Muscle of arm (tissue), 12 donors: Measurements from ENCODE around the gene RAD51B. TPM values are rescaled to one million over a fixed set of nuclear protein-coding genes. Genes with fewer than 3 reads are reported as not detected.
"Not testable (repeated sequence)": the region's sequence is repeated elsewhere in the genome, so short reads cannot be mapped to it uniquely, and the experiment has no call there.

Experiments used
- DNase-seq: peaks from one replicate; pipeline ENCODE4 v3.0.0-alpha.2; 2013
- polyA plus RNA-seq, 12 donors: library from polyadenylated mRNA; unstranded; fragments of 120-200 nt; gene quantifications; one replicate each; pipeline ENCODE4 v1.2.1, GENCODE V29; 2013; ENCODE audit not compliant: insufficient read length in 12 of 12

The RAD51B gene
- polyA plus RNA-seq, 12 donors = 6.3 to 13.1 (median 9.7) TPM; not detected in 2

- DNase-seq = no peak
These were observed 389.2 kb downstream of the RAD51B start for GRCh38 chr14:68208626-68209317.

- DNase-seq = peak; percentile 35
These were observed 391.2 kb downstream of the RAD51B start for GRCh38 chr14:68210729-68211299.

GRCh38 chr14:68211421-68211820 is 391.8 kb downstream of the RAD51B start:
- no peak for DNase-seq

DNA sequence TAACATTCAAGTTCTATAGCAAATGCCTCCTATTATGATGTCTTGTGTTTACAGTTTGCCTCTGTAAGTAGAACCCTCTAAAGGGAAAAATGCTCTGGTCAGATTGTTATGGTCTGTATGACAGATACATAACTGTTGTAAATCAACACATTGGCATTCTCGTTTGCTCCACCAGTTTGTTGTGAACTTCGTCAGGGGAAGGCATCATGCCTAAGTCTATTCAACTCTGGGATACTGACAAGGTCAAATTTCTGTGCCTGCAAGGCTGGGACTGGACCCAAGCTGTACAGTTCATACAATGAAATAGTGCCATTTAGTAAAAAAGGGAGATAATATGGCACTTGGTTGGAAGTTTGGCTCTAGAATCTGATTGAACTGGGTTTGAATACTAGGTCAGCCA is 392.3 kb downstream of the RAD51B start:
- DNase-seq = no peak

- DNase-seq = no peak
These were observed 392.8 kb downstream of the RAD51B start for GRCh38 chr14:68212361-68212760.

GRCh38 chr14:68214431-68214830 is 394.9 kb downstream of the RAD51B start:
- no peak for DNase-seq

DNA sequence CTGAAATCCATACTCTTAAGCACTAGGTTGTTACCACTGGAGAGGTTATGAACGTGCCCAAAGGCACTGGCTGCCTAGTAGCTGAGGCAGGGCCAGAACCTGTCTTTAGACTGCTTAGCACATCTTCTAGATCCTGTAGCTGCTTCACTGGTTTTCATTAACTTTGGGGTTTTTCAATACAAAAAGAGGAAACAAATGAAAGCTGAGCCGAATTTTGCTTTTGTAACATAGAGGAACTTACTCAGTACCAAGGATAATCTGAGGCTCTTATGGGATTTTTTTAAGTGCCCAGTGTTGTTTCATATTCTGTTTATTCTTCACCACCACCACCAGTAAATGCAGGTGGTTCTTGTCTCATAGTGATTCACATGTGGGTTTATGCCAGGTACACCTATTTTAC is 396.1 kb downstream of the RAD51B start:
- DNase-seq = no peak

DNA sequence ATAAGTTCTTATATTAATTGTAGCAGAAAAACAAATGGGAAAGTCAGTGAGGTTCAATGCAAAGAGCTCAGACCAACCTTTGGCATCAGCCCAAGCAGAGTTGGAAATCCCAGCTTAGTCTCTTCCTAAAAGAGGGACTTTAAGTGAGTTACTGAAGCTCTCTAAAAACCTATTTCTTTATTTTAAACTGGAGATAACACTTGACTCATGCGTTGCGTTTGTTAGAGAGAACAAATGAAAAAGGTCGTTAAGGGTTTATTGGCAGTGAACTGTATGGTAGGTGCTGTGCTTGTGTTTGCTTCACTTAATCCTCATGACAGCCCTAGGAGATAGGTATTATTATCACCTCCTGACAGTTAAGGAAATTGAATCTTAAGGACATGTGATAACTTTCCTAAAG is 396.5 kb downstream of the RAD51B start:
- DNase-seq = no peak

- no peak for DNase-seq
These were observed 397.4 kb downstream of the RAD51B start for GRCh38 chr14:68216957-68217356.

DNA sequence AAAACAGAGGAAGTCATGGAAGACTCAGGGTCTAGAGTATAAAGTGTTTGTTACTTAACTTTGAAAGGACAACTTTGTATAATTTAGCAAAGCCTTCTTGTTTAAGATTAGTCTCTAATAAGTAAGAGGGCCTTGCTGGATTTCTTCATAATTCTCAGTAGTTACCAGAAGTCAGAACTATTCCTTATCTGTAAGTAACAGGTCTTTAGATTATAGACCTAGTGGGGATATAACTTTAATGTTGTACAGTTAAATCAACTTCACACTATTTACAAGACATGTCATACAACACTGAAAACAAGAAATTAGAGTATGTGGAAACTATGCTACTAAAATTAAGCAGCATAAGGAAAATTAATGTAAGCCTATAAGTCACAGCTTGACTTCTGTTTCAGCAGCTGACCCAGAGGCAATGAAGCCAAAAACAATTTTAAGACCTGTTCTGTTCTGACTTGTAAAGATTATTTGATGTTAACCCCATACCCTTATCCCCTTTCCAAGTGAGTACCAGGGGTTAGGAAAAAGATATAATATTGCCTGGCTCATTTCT is 398.3 kb downstream of the RAD51B start:
- DNase-seq = no peak

- DNase-seq = no peak
These were observed 399.8 kb downstream of the RAD51B start for GRCh38 chr14:68219407-68219806.

- DNase-seq = not testable (repeated sequence)
These were observed 401.5 kb downstream of the RAD51B start for GRCh38 chr14:68221046-68221445.

DNA sequence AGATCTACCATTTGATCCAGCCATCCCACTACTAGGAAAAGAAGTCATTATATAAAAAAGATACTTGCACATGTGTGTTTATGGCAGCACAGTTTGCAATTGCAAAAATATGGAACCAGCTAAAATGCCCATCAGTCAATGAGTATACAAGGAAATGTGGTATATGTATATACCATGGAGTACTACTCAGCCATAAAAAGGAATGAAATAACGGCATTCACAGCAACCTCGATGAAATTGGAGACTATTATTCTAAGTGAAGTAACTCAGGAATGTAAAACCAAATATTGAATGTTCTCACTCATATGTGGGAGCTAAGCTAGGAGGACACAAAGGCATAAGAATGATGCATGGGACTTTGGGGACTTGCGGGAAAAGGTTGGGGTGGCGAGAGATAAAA is 402.6 kb downstream of the RAD51B start:
- no peak for DNase-seq

- DNase-seq = no peak
These were observed 403.1 kb downstream of the RAD51B start for GRCh38 chr14:68222726-68223125.

GRCh38 chr14:68223631-68224030 is 404.1 kb downstream of the RAD51B start:
- DNase-seq = no peak

DNA sequence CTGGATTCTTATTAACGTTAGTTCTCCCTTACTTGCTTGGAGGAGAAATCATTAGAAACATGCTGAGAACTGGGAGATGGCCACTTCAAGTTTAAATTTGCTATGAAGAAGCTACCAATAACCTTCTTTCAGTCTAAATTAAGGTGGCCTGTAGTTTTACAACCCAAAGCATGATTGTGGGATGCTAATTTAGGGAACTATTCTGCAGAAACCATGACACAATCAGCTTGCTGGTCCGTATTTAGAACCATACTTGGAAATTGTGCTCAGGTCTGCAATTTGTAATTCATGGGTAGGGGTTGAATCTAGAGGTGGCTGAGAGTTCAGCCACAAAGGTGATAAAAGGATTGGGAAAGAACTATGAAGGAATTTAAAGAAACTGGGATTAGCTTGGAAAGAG is 405.7 kb downstream of the RAD51B start:
- no peak for DNase-seq

- no peak for DNase-seq
These were observed 406.9 kb downstream of the RAD51B start for GRCh38 chr14:68226523-68226922.

DNA sequence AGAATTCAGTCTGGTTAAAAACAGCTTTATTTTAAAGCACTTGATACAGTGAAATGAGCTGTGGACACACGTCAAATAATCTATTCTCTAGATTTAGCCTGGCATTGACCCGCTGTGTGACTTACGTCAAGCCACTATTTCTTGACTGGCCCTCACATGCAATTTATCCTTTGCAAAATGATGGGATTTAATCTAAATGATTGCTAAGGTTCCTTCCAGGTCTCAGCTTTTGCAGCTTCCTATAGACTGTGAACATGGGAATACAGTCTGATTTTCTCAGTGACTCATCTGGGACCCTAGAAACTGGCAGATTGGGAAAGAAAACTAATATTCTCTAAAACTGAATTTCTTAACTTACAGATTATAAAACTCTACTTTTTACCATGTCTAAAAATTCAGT is 409.1 kb downstream of the RAD51B start:
- no peak for DNase-seq

GRCh38 chr14:68229423-68230100 is 410.0 kb downstream of the RAD51B start:
- DNase-seq = no peak

DNA sequence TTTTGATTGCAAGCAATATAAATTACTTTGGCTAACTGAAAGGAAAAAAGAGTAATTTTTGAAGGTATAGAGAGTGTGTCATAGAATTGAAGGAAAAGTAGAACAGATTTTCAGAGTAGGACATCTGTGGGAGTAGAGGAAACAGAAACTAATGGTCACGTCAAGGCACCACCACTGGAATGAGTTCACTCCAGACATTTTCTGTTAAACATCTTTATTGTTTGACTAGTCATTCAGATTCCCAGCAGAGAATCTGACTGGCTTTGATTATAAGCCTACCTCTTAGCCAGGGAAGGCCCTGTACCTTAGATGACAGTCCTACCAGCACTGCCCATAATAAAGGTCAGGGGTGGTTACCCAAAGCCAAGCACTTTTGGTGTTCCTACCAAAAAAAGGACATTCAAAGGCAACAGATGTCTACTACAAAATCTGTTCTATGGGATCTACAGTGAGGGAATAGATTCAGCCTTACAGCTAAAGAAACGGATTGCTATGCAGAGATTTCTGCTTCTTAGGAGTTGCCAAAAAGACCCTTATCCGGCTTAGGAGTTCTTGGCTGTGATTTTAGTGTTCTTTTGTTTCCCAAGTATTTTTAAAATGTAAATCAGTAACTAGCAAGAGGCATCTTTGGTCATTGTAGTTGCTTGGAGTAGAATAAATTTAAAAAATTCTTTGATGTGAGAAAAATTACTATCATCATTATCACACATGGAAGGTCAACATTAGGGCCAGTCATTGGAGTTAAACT is 410.8 kb downstream of the RAD51B start:
- DNase-seq = no peak

GRCh38 chr14:68230950-68231717 is 411.6 kb downstream of the RAD51B start:
- no peak for DNase-seq
